Astrocyte of the hippocampus (primary cell): ENCODE measurements around the gene TMCC2.

ENCODE experiments used
- DNase-seq: peaks from one replicate; pipeline ENCODE4 v3.0.0; 2011; ENCODE audit warnings: low read depth, low spot score

The TMCC2 gene

DNA sequence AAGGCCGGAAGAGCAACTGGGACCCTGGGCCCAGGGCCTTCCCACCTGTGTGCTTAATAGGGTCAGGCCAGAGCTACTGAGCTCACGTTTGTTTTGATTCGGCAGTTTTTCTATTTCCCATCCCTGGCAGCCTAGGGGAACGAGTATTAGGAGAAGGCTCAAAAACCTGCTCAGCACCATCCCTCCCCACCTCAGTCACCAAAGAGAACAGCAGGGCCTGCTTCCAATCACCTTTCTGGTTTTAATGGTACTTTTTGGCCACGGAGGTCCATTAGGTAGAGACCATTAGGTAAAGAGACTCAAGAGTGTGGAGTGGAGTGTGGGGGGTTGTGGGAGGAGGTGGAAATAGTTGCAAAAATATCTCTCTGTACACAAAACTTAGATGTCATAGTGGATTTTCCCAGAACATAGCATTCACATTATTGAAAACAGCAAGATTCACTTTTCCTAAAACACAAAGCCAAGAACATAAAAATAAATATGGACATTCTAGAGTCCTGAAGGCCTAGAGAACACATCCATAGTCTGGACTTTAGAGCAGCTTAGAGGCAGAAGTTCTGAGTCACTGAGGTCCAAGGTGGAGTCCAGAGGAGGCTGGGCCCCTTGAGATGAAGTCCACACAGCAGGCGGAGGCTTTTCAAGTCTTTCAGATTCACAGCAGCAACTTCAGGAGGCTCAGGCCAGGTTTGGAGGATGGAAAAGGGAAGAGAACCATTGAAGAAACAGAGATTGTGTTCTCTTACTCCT, 74.3 kb downstream of the TMCC2 start:
- DNase-seq = peak; percentile 48

DNA sequence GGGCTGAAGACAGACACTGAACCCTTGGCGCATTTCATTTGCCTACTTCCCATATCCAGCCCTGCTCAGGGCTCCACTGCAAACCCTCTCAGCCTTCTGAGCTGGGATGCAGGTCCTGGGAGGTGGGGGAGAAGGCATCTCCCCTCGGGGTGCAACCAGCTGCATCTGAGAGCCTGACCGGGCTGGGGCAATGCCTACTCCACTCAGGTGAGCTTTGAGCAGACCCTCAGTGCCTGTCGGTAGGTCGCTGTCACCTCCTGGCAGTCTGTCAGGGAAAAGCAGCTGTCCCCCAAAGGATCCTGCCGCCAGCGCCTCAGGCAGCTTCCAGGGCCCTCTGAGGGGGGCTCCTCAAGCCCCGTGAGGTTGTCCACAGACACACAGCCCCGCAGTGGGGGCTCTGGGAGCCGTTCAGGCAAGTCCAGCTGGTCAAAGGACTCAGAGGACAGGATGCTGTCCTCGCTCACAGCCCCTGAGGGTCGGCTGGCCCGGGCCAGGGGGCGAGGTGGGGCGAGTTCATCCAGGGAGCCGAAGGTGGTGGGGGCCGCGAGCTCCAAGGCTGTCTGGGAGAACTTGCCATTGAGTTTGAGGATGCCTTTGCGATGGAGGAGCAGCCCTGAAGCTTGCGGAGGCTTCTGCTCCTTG, 75.6 kb downstream of the TMCC2 start:
- no peak for DNase-seq

DNA sequence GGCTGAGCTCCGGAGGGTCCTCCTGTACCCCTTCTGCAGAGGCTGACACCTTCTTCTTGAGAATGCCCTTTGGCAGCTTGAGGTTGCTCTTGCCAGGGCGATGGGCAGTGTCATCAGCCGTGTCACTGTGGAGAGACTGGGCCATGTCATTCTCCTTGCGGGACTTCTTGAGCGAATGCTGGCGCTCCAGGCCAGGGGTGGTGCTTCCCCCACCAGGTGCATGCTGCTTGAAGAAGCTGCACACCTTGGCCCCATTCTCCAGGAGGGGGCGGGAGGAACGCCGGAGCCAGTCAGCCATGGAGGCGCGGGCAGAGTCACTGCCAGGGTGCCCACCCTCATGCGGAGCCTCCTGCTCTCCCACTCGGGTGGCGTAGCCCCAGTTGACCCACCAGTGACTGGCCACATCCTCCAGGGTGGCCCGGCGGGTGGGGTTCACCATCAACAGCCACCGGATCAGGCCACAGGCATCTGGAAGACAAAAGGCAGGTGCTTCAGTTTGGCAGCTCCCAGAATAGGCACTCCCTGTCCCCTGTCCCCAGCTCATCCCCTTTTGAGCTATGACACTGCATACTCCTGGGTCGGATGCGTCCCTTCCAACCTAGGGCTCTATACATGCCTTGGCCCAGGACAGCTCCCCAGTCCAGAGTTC, 76.4 kb downstream of the TMCC2 start:
- no peak for DNase-seq

DNA sequence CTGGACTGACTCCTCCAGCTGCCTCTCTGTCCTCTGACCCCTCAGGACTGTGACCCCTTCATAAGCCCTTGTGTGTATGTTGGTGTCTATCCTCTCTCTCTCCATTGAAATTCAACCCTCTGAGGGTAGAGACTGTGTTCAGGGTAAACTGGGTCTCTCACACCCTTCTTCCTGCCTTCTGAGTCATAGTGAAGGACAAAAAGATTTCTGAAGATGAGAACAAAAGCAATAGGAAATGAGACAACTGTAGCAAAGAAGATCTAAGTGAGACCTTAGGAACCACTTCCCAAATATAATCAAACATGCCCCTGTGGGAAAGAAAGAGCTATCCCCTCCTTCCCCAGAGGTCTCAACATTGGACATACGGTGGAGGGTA, 76.9 kb downstream of the TMCC2 start:
- no peak for DNase-seq

DNA sequence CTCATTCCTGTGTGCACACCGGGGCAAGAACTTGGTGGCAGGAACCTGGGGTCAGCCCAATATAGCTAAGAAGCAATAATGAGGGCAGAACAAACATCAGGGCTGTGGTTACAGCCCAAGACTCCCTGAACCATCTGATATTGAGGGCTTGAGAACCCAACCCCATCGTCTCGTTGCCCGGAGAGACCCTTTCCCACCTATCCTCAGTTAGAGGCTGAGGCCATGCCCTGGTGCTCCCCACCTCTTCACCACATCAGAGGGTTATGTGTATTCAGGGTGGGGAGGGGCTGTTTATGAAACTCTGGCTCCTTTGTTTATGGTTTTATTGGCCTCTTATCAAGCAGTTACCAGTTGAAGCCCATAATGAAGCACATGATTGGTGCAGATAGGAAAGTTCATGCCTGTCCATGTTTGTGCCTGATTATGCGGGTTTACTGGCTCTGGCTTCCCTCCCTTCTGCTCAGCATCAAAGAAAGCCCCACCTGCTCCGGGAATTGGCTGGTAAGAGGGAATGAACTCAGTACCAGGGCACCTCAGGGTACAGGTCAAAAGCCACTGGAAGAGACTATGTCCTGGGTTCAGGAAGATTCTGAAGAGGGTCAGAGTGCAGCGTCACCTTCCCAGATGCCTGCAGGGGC, 79.3 kb downstream of the TMCC2 start:
- DNase-seq = no peak

DNA sequence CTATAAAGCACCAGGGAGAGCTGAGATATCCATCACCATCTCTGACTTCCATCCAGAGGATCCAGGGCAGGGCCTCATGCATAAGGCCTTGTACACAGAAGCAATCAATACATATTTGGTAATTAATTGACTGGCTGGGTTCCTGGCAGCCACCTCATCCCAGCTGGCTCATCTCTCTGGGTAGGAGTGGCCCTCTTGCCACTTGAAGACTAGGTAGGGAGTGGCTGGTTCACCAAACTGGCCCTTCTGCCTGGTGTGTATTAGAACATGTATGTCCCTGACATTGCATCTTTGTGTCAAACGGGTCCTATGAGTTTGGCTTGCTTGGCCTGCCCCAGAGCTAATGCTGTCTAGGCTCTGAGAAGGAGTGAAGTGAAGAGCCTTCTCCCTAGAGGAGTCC, 82.0 kb downstream of the TMCC2 start:
- DNase-seq = no peak

DNA sequence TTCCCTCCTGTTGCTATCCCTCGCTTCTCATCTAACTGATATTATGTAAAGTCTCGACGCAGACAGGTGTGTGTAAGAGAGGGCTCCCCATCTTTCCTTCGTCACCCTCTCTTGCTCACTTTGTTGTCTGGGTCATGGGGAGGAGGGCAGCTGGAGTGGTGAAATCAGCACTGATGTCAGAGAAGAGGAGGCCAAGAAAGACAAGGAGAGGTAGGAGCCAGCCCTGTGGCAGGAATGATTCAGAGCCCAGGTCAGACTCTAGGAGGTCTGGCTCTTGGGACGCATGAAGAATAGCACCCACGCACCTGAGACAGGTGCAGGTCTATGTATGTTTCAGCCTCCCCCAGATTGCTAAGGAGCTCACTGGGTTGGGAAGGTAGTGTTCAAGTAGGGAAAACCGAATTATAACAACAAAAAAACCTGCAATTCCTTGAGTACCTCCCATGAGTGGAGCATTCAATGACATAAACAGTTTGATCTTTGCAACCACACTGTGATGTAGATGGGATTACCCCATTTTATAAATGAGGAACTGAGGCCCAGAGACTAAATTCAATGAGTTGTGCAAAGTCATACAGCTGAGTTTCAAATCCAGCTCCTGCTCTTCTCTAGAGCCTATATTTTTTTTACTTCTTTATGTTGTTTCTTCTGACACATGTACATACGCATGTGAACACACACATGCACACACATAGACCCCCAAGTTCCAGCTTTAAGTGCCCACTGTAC, 83.4 kb downstream of the TMCC2 start:
- no peak for DNase-seq

DNA sequence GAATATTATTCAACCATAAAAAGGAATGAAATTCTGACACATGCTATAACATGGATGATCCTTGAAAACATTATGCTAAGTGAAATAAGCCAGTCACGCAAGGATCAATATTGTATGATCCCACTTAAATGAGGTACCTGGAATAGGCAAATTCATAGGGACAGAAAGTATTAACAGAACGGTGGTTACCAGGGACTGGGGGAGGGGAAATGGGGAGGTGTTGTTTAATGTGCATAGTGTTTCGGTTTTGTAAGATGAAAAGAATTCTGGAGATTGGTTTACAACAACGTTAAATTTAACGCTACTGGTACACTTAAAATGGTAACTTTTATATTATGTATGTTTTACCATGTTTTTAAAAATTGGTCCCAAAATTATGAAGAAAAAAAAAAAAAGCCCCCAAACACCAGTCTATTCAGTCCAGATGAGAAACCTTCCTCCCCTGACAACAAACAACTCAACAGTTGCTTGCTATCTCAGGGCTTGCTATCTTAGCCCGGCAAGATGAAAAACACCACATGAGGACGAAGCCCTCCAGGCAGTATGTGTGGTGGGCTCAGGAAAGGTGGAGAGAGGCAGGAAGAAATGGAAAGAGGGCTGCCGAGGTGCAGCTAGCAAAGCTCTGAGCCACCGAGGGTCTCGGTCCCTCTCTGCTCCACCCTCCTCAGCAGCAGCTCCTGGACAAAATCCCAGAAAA, 85.3 kb downstream of the TMCC2 start:
- DNase-seq = no peak

DNA sequence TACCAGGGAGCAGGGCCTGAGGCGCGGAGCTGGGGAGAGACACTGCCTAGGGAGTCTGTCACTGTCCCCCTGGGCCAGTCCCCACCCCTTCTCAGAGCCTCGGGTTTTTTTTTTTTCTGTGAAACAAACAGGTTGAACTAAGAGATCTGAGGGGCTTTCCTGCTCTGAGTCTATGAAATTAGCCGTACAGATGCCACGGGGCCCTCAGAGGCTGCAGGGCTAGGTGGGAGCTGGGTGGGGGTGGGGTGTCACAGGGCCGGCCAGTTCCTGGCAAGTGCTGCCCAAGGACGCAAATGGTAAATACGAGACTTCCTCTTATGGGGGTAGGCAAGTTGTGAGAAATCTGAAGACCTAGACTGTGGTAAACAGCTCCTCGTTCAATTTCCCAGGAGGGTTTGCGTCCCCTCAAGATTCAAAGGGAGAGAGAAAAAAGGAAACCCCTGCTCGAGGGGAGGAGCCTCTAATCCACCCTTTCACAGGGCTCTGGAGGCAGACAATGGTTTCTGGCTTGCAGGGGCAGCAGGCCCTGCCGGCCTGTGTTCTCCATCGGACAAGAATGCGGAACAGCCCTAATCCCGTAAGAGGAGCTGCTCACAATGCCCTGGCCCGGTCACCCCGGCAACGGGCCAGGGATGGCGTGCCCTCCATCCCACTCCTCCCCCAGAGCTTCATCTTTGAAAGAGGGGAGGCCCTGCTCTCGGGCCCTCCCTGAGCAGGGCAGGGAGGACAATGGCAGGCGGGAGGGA, 86.0 kb downstream of the TMCC2 start:
- DNase-seq = peak; percentile 96

DNA sequence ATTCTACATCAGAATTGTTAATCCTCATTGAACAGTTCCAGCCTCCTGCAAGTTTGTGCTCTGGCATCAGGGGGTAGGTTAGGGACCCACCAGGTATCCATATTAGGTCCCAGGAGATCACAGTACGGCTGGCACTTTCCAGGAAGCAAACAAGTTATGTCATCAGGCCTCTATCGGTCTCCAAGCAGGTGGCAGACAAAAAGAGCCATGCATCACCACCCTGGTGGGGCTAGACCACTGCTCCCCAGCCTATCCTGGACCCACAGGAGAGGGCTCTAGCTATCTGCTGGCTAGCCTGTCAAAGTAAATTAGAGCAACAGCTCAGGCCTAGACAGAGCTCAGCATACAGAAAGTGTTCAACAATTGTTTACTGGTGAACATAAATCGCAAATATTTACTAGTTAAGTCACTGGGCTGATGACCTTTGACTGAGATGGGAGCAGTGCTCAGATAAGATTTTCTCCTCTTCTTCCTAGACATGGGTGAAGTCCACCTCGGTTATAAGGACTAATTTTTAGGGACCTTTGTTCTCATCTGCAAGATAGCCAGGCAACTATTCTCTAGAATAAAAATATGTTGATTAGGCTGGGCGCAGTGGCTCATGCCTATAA, 87.4 kb downstream of the TMCC2 start:
- DNase-seq = no peak

DNA sequence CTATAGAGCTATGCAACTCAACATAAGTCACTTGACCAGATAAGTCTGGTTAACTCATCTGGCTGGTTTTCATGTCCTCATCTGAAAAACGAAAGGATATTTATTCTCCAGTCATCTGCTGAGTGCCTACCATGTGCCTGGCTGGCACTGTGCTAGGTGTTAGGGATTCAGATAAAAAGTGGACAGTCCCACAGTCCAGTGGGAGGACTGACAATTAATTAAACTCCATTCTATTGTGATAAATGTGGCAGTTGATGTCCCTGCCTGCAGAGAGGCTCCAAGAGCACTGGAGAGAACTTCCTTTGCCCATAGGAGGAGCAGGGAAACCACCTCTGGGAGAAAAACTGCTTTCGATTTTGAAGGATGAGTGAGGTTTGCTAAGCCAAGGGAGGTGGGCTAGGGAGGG, 88.4 kb downstream of the TMCC2 start:
- peak; percentile 46 for DNase-seq

DNA sequence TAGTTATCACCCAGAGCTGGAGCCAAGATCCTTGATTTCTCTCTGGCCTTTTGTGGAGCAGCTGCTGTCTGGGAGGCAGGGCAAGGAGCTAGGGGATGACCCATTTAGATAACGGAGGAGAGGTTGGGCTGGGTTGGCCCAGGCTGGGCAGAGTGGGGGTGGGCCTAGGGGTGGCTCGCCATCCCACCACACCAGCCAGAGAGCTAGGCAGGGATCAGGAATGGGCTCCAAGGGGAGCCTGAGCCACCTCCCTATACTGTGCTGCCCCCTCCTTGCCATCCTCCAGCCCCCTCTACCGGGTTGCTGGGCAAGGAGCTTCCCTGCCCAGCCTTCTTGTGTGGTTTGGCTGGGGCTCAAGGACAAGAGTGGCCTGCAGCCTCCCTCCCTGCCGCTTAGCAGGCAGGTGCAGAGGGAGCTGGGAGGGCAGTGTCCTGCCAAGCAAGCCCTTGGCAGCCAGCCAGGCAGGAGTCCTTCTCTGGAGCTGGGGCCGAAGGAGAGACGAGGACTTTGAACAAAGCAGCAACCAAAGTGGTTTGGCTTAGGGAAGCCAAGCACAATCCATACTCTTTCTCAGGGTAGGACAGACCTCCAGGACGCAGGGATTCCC, 89.7 kb downstream of the TMCC2 start:
- DNase-seq = peak; percentile 90

DNA sequence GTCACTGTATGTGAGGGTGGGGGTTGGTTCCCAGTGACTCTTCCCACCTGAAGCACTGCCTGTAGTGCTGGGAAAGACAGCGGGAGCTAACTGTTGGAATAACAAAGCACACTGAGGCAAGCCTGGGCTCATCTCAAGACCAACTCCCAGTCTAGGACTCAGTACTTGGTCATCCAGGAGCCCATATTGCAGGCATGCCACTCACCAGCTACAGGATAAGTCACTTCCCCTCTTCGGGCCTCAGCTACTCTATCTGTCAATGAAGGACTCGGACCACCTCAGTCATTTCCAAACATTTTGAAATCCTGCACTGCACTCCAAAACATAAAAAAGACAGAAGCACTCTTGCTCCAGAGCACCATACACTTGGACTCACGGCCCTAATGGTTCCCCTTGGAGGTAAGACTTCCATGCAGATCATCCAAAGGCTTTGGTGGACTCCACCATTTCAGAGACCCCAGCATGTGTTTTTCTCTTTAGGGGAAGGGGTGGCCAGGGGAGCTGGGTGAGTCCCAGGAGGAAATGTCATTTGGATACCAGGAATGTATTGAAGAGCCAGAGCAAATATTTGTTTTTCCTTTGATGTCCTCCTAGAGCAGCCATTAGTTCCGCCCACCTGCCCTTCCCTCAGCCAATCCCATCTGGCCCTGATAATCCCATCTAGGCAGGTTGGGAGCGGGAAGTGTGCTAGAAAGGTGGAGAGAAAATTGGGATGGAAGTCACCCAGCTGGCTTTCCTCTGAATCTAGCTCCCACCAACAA, 90.7 kb downstream of the TMCC2 start:
- peak; percentile 43 for DNase-seq

DNA sequence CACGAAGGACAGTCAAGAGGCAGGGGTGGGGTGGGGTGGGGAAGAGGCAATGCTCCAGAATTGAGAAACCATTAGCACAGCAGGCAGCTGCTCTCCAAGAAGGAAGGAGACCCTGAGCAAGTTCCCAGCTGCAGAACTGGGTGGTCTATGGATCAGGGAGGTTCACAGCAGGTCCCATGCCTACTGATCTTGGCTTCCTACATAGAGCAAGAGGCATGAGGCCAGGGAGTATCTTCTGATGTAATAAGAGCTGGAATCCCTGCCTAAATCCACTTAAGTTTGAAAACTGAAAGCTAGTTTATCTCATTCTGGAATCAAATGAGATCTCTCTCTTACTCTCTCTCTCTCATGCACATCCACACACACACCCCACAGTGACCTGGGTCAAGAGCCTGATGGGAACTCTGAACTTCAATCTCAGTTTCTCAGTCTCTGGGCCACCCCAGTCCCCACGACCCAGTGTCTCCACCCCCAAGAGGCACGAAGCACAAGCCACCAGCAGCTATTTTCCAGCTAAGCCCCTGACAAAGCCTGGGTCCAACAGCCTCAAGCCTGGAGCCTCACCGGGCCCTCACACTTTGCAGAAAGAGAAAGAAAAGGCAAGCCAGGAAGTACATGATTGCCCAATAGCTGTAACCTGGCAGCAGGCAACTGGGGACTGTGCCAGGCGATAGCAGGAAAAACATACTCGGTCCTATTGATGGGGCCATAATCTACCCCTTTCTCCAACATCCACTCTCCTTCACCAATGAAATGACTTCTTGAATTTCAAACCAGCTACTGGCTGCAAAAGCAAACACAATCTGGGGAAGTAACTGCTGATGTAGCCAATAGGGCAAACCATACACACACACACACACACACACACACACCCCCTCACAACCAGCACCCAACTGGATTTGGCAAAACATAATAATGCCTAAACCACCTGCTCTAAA, 91.6 kb downstream of the TMCC2 start:
- DNase-seq = peak; percentile 84

DNA sequence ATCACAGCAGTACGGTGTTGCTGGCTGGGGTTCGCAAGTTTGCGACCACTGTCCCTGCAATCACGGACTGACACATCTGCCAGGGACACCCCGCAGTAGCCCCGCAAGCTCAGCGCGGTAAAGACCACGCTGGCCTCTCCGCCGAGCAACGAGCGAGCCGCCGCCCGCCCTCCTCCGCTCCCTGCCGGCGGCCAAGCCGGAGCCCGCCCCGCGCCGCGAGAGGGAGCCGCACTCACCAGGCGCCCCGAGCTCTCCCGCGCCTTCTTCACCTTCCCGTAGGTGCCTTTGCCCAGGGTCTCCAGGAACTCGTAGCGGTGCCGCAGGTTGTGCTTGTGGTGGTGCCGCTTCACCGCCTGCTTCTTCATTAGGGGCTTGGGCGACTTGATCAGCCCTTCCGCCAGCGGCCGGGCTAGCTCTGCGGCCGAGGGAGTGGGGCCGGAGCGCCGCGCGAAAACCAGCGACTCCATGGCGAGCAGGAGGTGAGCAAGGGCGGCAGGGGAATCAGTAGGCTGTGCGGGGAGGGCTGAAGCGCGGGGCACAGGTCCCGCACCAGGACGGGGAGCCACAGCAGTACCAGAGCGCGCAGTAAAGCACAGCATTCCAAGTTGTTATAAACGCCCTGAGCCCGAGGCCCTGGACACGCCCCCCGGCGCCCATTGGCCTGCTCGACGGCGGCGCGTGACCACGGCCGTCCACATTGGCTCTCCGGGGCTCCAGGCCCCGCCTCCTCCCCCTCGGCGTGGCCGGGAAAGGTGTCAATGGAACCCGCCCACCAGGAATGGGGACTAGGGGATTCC, 93.6 kb downstream of the TMCC2 start, which contains the start of gene NUAK2:
TSS of gene NUAK2 (minus strand) at position 584 of the 797 bp plus-strand sequence. CDS start at position 467, 117 bp downstream.
- peak; percentile 98 for DNase-seq

DNA sequence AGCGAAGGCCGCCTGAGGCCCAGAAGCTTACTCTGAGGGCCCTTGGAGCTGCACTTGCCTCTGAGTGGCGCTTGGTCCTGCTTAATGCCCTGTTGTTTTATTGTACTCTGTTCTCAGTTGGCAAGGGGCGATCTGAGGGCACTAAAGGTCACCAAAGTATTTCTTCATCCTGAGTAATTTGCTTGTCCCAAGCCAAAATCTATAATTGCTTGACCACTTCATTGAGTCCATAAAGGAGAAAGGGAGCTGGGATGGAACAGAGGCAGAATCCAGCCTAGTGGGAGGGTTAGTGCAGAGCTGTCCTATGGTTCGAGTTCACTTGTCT, 94.2 kb downstream of the TMCC2 start:
- DNase-seq = no peak
